Fibroblast of lung (primary cell): ENCODE data around the gene FILIP1L. TPM values are rescaled to one million over a fixed set of nuclear protein-coding genes. Genes with fewer than 3 reads are reported as not detected.

Experiments used
- DNase-seq, 2 donors: peaks; one replicate each; pipeline versions ENCODE4 v3.0.0 to v3.0.0-alpha.2; 2010; ENCODE audit warnings: low read depth in 2 of 2
- H2AFZ ChIP-seq: 2 replicates; pipeline ENCODE4 v1.5.1; 2012; ENCODE audit warnings: low read length, control low read depth, inconsistent platforms
- H3K27ac ChIP-seq: 2 replicates; pipeline ENCODE4 v1.5.1; 2011; ENCODE audit warnings: low read length, control low read depth; ENCODE audit not compliant: insufficient read depth
- H3K27me3 ChIP-seq: 2 replicates; pipeline ENCODE4 v1.5.1; 2011; ENCODE audit warnings: mild to moderate bottlenecking, low read length; ENCODE audit not compliant: control insufficient read depth, insufficient read depth
- H3K36me3 ChIP-seq: 2 replicates; pipeline ENCODE4 v1.5.1; 2011; ENCODE audit warnings: low read length; ENCODE audit not compliant: control insufficient read depth, insufficient read depth
- H3K4me1 ChIP-seq: 2 replicates; pipeline ENCODE4 v1.5.1; 2011; ENCODE audit warnings: low read length; ENCODE audit not compliant: control insufficient read depth, insufficient read depth; ENCODE audit errors: extremely low read depth
- H3K4me2 ChIP-seq: 2 replicates; pipeline ENCODE4 v1.5.1; 2011; ENCODE audit warnings: low read length, control low read depth; ENCODE audit not compliant: insufficient read depth; ENCODE audit errors: extremely low read depth
- H3K4me3 ChIP-seq, 4 experiments: fragments of 200-600 bp in 1 of 4; sonication (generic) in 1 of 4; replicated peaks in 1 of 4; 2 replicates each; pipeline ENCODE4 v1.5.1; 2011 to 2016; ENCODE audit warnings: low read length in 4 of 4, low read depth in 3 of 4, mild to moderate bottlenecking in 3 of 4, control low read depth in 2 of 4, inconsistent platforms in 1 of 4, mixed read lengths in 1 of 4; ENCODE audit not compliant: insufficient read depth in 1 of 4; ENCODE audit errors: control extremely low read depth in 1 of 4
- H3K79me2 ChIP-seq: 2 replicates; pipeline ENCODE4 v1.5.1; 2012; ENCODE audit warnings: mild to moderate bottlenecking, low read length, inconsistent platforms; ENCODE audit not compliant: control insufficient read depth, insufficient read depth
- H3K9ac ChIP-seq: 2 replicates; pipeline ENCODE4 v1.5.1; 2011; ENCODE audit warnings: mild to moderate bottlenecking, low read length, control low read depth; ENCODE audit not compliant: insufficient read depth
- H3K9me3 ChIP-seq: 2 replicates; pipeline ENCODE4 v1.5.1; 2012; ENCODE audit warnings: low read depth, low read length; ENCODE audit not compliant: control insufficient read depth, insufficient read depth
- H4K20me1 ChIP-seq: 2 replicates; pipeline ENCODE4 v1.5.1; 2011; ENCODE audit warnings: low read length; ENCODE audit not compliant: control insufficient read depth, insufficient read depth; ENCODE audit errors: extremely low read depth
- EZH2 ChIP-seq: IDR thresholded peaks from 2 replicates; pipeline ENCODE4 v1.5.1; 2012; ENCODE audit warnings: low read length, control low read depth, mild to moderate bottlenecking; ENCODE audit errors: missing control alignments
- polyA plus RNA-seq, 2 donors: library from polyadenylated mRNA; depleted of rRNA in 1 of 2; stranded (reverse) in 1 of 2; unstranded in 1 of 2; fragments of >200 nt; gene quantifications; 2 replicates each; pipeline ENCODE4 v1.2.1, GENCODE V29; 2011 to 2012; ENCODE audit warnings: missing spikeins in 1 of 2
- total RNA-seq: library from RNA; depleted of rRNA; stranded (reverse); fragments of >200 nt; gene quantifications from 2 replicates; pipeline ENCODE4 v1.2.1, GENCODE V29; 2014
- TF ChIP-seq, protein P1 (sequence below), 2 donors: IDR thresholded peaks in 1 of 2; conservative IDR thresholded peaks in 1 of 2; 1 replicate in 1 of 2; 2 replicates in 1 of 2; pipeline ENCODE4 v1.5.1; 2011 to 2012; ENCODE audit warnings: low read length in 2 of 2, control low read depth in 1 of 2, inconsistent platforms in 1 of 2, low read depth in 1 of 2, mild to moderate bottlenecking in 1 of 2

The FILIP1L gene
- total and polyA plus RNA-seq, 2 donors (not counting 1 experiment from before 2014, with no cell fraction given): 92.8 to 126 TPM

DNA sequence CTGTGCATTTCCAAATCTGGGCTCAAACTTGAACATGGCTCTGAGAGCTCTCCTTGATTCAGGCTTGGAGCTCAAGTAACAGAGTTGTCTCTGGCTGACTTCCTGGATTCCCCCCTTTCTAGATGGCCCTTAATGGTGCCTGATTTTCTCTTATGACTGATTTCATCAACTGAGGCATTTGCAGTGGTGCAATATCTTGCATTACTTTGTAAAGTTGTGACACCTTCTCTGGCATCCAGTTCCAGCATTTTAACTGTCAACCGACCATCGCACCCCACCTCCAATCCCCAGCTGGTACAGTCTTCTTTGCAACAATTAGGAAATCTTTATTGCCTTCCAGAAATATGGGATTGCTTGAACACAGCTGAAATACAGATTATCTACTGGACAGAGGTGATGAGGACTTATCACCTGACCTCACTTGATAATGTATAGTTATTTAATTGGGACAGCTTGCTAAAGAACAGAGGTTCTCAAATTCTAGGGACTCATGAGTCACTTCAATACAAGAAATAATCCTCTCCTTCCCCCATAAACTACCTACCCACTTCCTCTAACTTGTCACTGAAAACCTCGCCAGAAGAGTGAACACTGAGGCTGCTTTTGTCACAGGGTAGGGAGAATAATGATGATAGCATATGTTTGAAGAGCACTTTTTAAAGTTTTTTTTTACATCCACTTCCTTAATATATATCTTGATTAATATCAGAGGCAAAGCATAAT lies 41.8 kb downstream of the FILIP1L start:
- no peak overlapping the region for H3K27ac ChIP-seq
- no peaks in the 10 kb centered on the region for H3K79me2 ChIP-seq
- DNase-seq: peak in 1 of 2 donors; percentile 63
- H3K27me3 ChIP-seq: no peaks in the 10 kb centered on the region
- no peaks in the 10 kb centered on the region for H4K20me1 ChIP-seq
- H3K9me3 ChIP-seq: no peaks in the 10 kb centered on the region
- H2AFZ ChIP-seq: no peak overlapping the region
- TF ChIP-seq EZH2: no peak
- TF ChIP-seq, protein P1, sequence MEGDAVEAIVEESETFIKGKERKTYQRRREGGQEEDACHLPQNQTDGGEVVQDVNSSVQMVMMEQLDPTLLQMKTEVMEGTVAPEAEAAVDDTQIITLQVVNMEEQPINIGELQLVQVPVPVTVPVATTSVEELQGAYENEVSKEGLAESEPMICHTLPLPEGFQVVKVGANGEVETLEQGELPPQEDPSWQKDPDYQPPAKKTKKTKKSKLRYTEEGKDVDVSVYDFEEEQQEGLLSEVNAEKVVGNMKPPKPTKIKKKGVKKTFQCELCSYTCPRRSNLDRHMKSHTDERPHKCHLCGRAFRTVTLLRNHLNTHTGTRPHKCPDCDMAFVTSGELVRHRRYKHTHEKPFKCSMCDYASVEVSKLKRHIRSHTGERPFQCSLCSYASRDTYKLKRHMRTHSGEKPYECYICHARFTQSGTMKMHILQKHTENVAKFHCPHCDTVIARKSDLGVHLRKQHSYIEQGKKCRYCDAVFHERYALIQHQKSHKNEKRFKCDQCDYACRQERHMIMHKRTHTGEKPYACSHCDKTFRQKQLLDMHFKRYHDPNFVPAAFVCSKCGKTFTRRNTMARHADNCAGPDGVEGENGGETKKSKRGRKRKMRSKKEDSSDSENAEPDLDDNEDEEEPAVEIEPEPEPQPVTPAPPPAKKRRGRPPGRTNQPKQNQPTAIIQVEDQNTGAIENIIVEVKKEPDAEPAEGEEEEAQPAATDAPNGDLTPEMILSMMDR (conservative IDR thresholded peaks at IDR 0.05 in 1 of 2, IDR thresholded peaks at IDR 0.05 in 1 of 2; ENCODE audit: low read depth in 1 of 2, low read length in 2 of 2): no peak
- peaks cover 16% of the 10 kb centered on the region for H3K4me1 ChIP-seq
- H3K36me3 ChIP-seq: no peaks in the 10 kb centered on the region
- H3K4me3 ChIP-seq: no peak overlapping the region
- H3K4me2 ChIP-seq: no peak overlapping the region
- H3K9ac ChIP-seq: no peak overlapping the region

DNA sequence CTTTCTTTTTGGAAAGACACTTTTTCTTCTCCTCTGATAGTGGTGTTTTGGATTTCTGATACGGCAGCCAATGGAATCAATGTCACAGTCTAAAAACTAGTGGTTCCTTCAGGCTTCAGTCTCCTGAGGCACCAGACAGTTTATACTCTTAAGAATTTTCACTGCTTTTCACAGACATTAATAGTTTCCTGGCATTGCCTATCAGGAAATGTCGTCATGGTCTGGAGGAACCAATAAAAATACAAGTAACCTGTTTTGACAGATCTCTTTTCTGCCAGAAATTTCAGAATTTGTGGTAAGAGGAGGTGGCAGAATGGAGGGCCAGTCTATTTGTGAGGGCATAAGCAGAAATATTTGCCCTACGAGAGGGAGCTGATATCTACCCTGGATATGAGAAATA lies 44.8 kb downstream of the FILIP1L start:
- no peak for DNase-seq
- H3K27me3 ChIP-seq: no peaks in the 10 kb centered on the region
- no peaks in the 10 kb centered on the region for H3K79me2 ChIP-seq
- no peaks in the 10 kb centered on the region for H3K36me3 ChIP-seq
- no peak overlapping the region for H3K4me2 ChIP-seq
- no peak overlapping the region for H3K27ac ChIP-seq
- no peak overlapping the region for H3K4me3 ChIP-seq
- H3K9me3 ChIP-seq: no peaks in the 10 kb centered on the region
- no peak overlapping the region for H2AFZ ChIP-seq
- TF ChIP-seq EZH2: no peak
- TF ChIP-seq, protein P1 (conservative IDR thresholded peaks at IDR 0.05 in 1 of 2, IDR thresholded peaks at IDR 0.05 in 1 of 2; ENCODE audit: low read depth in 1 of 2, low read length in 2 of 2): no peak
- peaks cover 7% of the 10 kb centered on the region for H3K4me1 ChIP-seq
- H3K9ac ChIP-seq: no peak overlapping the region
- H4K20me1 ChIP-seq: no peaks in the 10 kb centered on the region

DNA sequence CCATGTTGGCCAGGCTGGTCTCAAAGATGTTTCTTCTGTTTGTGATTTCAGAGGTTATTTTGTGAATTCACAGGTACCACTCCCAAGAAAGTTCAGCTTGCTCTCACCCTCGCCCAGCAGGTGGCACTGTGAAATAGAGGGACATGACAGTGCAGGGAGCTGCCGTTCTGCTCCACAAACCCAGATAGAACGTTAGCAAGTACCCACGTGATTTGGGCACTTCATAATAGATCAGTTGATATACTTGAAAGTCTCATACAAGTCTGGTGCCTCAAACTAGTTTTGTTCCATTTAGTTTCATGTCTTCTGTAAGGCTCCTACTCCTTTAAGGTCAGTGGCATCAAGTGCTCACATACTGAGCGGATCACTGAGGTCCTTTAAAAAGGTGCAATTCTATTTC lies 45.5 kb downstream of the FILIP1L start:
- H3K4me1 ChIP-seq: peaks cover 8% of the 10 kb centered on the region
- H4K20me1 ChIP-seq: no peaks in the 10 kb centered on the region
- H3K9ac ChIP-seq: no peak overlapping the region
- no peaks in the 10 kb centered on the region for H3K79me2 ChIP-seq
- no peak overlapping the region for H3K27ac ChIP-seq
- H3K27me3 ChIP-seq: no peaks in the 10 kb centered on the region
- no peak overlapping the region for H3K4me2 ChIP-seq
- TF ChIP-seq, protein P1 (conservative IDR thresholded peaks at IDR 0.05 in 1 of 2, IDR thresholded peaks at IDR 0.05 in 1 of 2; ENCODE audit: low read depth in 1 of 2, low read length in 2 of 2): peak; percentile 51 to 81
- no peak for TF ChIP-seq EZH2
- H3K9me3 ChIP-seq: no peaks in the 10 kb centered on the region
- peak; percentile 76 to 82 for DNase-seq
- H3K36me3 ChIP-seq: no peaks in the 10 kb centered on the region
- H2AFZ ChIP-seq: no peak overlapping the region
- no peak overlapping the region for H3K4me3 ChIP-seq
